ENCODE measurements around the gene POLE.

DNA sequence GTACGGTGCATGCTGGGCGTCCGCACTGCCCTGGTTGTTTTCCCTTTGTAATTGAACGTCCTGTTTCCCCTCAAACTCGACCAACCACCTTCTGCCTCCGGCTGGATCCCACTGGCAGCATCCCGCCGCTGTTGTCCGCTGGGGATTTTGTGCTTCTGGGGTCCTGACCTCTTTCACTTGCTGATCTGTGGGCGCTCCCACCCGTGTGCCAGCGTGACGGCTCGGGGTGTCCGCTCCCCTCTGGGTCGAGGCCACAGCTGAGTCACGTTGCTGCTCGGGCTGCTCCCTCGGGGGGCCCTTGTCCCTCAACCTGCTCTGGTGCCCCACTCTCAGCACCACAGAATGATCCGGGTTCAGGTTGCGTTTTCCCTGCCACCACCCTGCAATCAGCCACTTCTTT lies 31.5 kb upstream of the POLE start:
- TF ChIP-seq RAD21 (IDR thresholded peaks at IDR 0.05; ENCODE audit: low read depth) = no peak
- TF ChIP-seq EGR1 (IDR thresholded peaks at IDR 0.05) = no peak
- TF ChIP-seq EP300 (IDR thresholded peaks at IDR 0.05; ENCODE audit: borderline replicate concordance) = no peak
- no peak for TF ChIP-seq REST (IDR thresholded peaks at IDR 0.05; ENCODE audit: low read depth)
- TF ChIP-seq MAX (IDR thresholded peaks at IDR 0.05) = no peak
- no peak for TF ChIP-seq ZBTB7A (IDR thresholded peaks at IDR 0.05; ENCODE audit: low read depth)
- TF ChIP-seq NFIC (IDR thresholded peaks at IDR 0.05) = no peak
- no peak for TF ChIP-seq TEAD4 (IDR thresholded peaks at IDR 0.05)
- no peak for TF ChIP-seq CREB1 (IDR thresholded peaks at IDR 0.05; ENCODE audit: low read depth)
- no peak for TF ChIP-seq FOXM1 (IDR thresholded peaks at IDR 0.05; ENCODE audit: borderline replicate concordance, low read depth)
- no peak for TF ChIP-seq TAF1 (IDR thresholded peaks at IDR 0.05; ENCODE audit: low read depth)

All from Ishikawa (cell line).